HepG2 (cell line): ENCODE results near the gene MAGEA3. TPM values are rescaled to one million over a fixed set of nuclear protein-coding genes. Genes with fewer than 3 reads are reported as not detected.
"Not testable (repeated sequence)": the region's sequence is repeated elsewhere in the genome, so short reads cannot be mapped to it uniquely, and the experiment has no call there.

Experiments used
- ATAC-seq: fragments of 200-7000 bp; cut with Tn5 transposase; 3 replicates; pipeline ENCODE4 v1.9.1; 2020; ENCODE audit warnings: mild to moderate bottlenecking, moderate library complexity
- BruUV-seq: library from RNA; stranded (reverse); fragments of 400-500 nt; replicated peaks from 2 replicates; lab custom pipeline; 2021; lab: Mats Ljungman, UMichigan
- CTCF ChIA-PET: fragments of 300-600 bp; formaldehyde crosslinking; extraction: SDS; loops from one replicate; lab custom pipeline; 2021; ENCODE audit warnings: low total read pairs, inconsistent platforms, low intra/inter-chr PET ratio; lab: Yijun Ruan, JAX
- POLR2A ChIA-PET: fragments of 350-600 bp; sonication (Branson Sonifier 250); formaldehyde crosslinking; loops from one replicate; lab custom pipeline; 2020; ENCODE audit warnings: antibody characterized with exemption, inconsistent platforms; lab: Yijun Ruan, JAX
- DNase-seq: peaks from one replicate; pipeline ENCODE4 v3.0.0-alpha.2; 2015; ENCODE audit warnings: low spot score
- FAIRE-seq: peaks from 3 replicates; lab custom pipeline; 2011; peaks lifted over from hg19 to GRCh38; lab: Jason Lieb, UNC
- H2AFZ ChIP-seq: one replicate; pipeline ENCODE4 v1.6.1; 2011; ENCODE audit warnings: low read length, inconsistent platforms
- H3K27ac ChIP-seq: fragments of 300-600 bp; 3 replicates; pipeline ENCODE4 v1.8.0; 2011; ENCODE audit warnings: mixed run types, mild to moderate bottlenecking, mixed read lengths, low read length, inconsistent platforms; ENCODE audit not compliant: insufficient read depth; ENCODE audit errors: extremely low read length
- H3K27me3 ChIP-seq, 2 experiments: fragments of 200-600 bp in 1 of 2; 2 replicates in 1 of 2; 3 replicates in 1 of 2; pipeline versions ENCODE4 v1.6.0 to v1.8.0; 2011; ENCODE audit warnings: low read length in 2 of 2, mild to moderate bottlenecking in 2 of 2, moderate library complexity in 2 of 2, inconsistent platforms in 1 of 2; ENCODE audit not compliant: insufficient read depth in 2 of 2, control insufficient read depth in 1 of 2
- H3K36me3 ChIP-seq, 2 experiments: fragments of 200-600 bp in 1 of 2; replicated peaks in 1 of 2; 2 replicates in 1 of 2; 3 replicates in 1 of 2; pipeline versions ENCODE4 v1.5.1 to v1.8.0; 2011; ENCODE audit warnings: low read length in 2 of 2, inconsistent platforms in 1 of 2; ENCODE audit not compliant: insufficient read depth in 2 of 2, control insufficient read depth in 1 of 2
- H3K4me1 ChIP-seq: 2 replicates; pipeline ENCODE4 v1.5.1; 2012; ENCODE audit warnings: low read length, inconsistent platforms; ENCODE audit not compliant: insufficient read depth
- H3K4me2 ChIP-seq: 2 replicates; pipeline ENCODE4 v1.6.0; 2011; ENCODE audit warnings: low read depth, low read length, inconsistent platforms
- H3K4me3 ChIP-seq, 3 experiments: fragments of 200-600 bp in 1 of 3; sonication (generic), shearing (Covaris generic) in 1 of 3; replicated peaks in 1 of 3; 2 replicates each; pipeline ENCODE4 v1.5.1; 2011 to 2016; ENCODE audit warnings: low read length in 3 of 3, inconsistent platforms in 2 of 3, low read depth in 2 of 3, mild to moderate bottlenecking in 2 of 3, control low read depth in 1 of 3, mixed read lengths in 1 of 3; ENCODE audit not compliant: insufficient read depth in 1 of 3
- H3K79me2 ChIP-seq: one replicate; pipeline ENCODE4 v1.6.1; 2011; ENCODE audit warnings: low read length, inconsistent platforms; ENCODE audit not compliant: insufficient read depth
- H3K9ac ChIP-seq: 2 replicates; pipeline ENCODE4 v1.6.0; 2011; ENCODE audit warnings: mild to moderate bottlenecking, low read depth, low read length, inconsistent platforms; ENCODE audit not compliant: insufficient read depth
- H3K9me3 ChIP-seq: 2 replicates; pipeline ENCODE4 v1.5.1; 2012; ENCODE audit warnings: mild to moderate bottlenecking, low read length
- H4K20me1 ChIP-seq: 2 replicates; pipeline ENCODE4 v1.6.0; 2011; ENCODE audit warnings: inconsistent platforms, mild to moderate bottlenecking, low read length, moderate library complexity; ENCODE audit not compliant: insufficient read depth
- FOXA3 ChIP-seq: IDR thresholded peaks from 2 replicates; pipeline ENCODE4 v1.6.1; 2016; ENCODE audit warnings: missing genetic modification reagents, missing compliant biosample characterization
- HDAC6 ChIP-seq: fragments of 200-600 bp; sonication (generic); IDR thresholded peaks from 2 replicates; pipeline ENCODE4 v1.7.0; 2017; ENCODE audit warnings: mild to moderate bottlenecking, antibody characterized with exemption, low read length, low read depth
- HMG20B ChIP-seq: conservative IDR thresholded peaks from 2 replicates; pipeline ENCODE4 v1.6.1; 2016; ENCODE audit warnings: missing genetic modification reagents, missing compliant biosample characterization
- NAIF1 ChIP-seq: sonication (generic); formaldehyde crosslinking; IDR thresholded peaks from 2 replicates; pipeline ENCODE4 v1.5.0; 2020; ENCODE audit warnings: mild to moderate bottlenecking, missing genetic modification reagents, borderline replicate concordance
- PAF1 ChIP-seq: IDR thresholded peaks from 2 replicates; pipeline ENCODE4 v1.6.1; 2016; ENCODE audit warnings: missing genetic modification reagents, missing compliant biosample characterization
- ZBTB14 ChIP-seq: sonication (generic); formaldehyde crosslinking; IDR thresholded peaks from 2 replicates; pipeline ENCODE4 v1.4.0; 2020; ENCODE audit warnings: missing genetic modification reagents
- ZNF567 ChIP-seq: sonication (generic); formaldehyde crosslinking; IDR thresholded peaks from 2 replicates; pipeline ENCODE4 v1.8.1; 2023; ENCODE audit warnings: mild to moderate bottlenecking, missing genetic modification reagents, borderline replicate concordance
- WGBS: methylation state at CpG from one replicate; pipeline ENCODE4 v1.1.6; 2017; ENCODE audit warnings: low lambda C conversion rate; 5-methylcytosine and 5-hydroxymethylcytosine counted together
- in situ Hi-C: cut with HindIII; loops from 2 replicates; pipeline ENCODE4 v1.10.0; 2017; ENCODE audit warnings: low pct_unique_long_range_greater_than_20kb; ENCODE audit not compliant: extremely low pct_ligation_motif_present
- intact Hi-C: fragments of 100-400 bp; cut with micrococcal nuclease; formaldehyde crosslinking; loops from one replicate; pipeline ENCODE4 v1.10.0; 2022; ENCODE audit not compliant: unreplicated experiment
- polyA plus RNA-seq, 8 experiments: library from polyadenylated mRNA; depleted of rRNA in 3 of 8; stranded (reverse) in 7 of 8; unstranded in 1 of 8; fragments of >200 nt; fragmentation: Illumina TruSeq in 4 of 8; extraction: Trizol in 4 of 8; gene quantifications; 2 replicates each; pipeline versions ENCODE4 v1.2.1 to v1.2.3, GENCODE V29; 2011 to 2016; ENCODE audit warnings: low read depth in 4 of 8, missing spikeins in 1 of 8, mixed read lengths in 1 of 8; ENCODE audit not compliant: insufficient read depth in 1 of 8
- total RNA-seq, 5 experiments: library from RNA; depleted of rRNA; stranded (reverse); fragments of >200 nt; fragmentation: Illumina TruSeq; extraction: Trizol; gene quantifications; 2 replicates each; pipeline ENCODE4 v1.2.3, GENCODE V29; 2016; ENCODE audit warnings: low read depth in 1 of 5
- TF ChIP-seq, protein P1 (sequence below): sonication (generic); formaldehyde crosslinking; conservative IDR thresholded peaks from 2 replicates; pipeline ENCODE4 v1.5.0; 2020; ENCODE audit warnings: missing genetic modification reagents
- TF ChIP-seq, protein P2 (sequence below): sonication (generic); formaldehyde crosslinking; IDR thresholded peaks from 2 replicates; pipeline ENCODE4 v1.8.0; 2022; ENCODE audit warnings: missing genetic modification reagents, low read depth, mild to moderate bottlenecking, borderline replicate concordance

The MAGEA3 gene
- total and polyA plus RNA-seq, 2 of the 13 experiments (the other 11 are each of a cell fraction or from before 2014, with no cell fraction given), result not detected

GRCh38 chrX:152735101-152735500 is 36.5 kb downstream of the MAGEA3 start (continued):
- TF ChIP-seq ZNF567, result no peak

DNA sequence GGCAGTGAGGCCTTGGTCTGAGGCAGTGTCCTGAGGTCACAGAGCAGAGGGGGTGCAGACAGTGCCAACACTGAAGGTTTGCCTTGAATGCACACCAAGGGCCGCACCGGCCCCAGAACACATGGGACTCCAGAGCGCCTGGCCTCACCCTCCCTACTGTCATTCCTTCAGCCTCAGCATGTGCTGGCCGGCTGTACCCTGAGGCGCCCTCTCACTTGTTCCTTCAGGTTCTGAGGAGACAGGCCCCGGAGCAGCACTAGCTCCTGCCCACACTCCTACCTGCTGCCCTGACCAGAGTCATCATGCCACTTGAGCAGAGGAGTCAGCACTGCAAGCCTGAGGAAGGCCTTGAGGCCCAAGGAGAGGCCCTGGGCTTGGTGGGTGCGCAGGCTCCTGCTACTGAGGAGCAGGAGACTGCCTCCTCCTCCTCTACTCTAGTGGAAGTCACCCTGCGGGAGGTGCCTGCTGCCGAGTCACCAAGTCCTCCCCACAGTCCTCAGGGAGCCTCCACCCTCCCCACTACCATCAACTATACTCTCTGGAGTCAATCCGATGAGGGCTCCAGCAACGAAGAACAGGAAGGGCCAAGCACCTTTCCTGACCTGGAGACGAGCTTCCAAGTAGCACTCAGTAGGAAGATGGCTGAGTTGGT is 37.4 kb downstream of the MAGEA3 start:
- TF ChIP-seq HMG20B (no peak), ZBTB14 (CRISPR knock-in tag) (no peak), NAIF1 (CRISPR knock-in tag) (no peak), PAF1 (CRISPR knock-in tag) (no peak), FOXA3 (CRISPR knock-in tag) (no peak), HDAC6 (no peak)
- TF ChIP-seq, protein P1, sequence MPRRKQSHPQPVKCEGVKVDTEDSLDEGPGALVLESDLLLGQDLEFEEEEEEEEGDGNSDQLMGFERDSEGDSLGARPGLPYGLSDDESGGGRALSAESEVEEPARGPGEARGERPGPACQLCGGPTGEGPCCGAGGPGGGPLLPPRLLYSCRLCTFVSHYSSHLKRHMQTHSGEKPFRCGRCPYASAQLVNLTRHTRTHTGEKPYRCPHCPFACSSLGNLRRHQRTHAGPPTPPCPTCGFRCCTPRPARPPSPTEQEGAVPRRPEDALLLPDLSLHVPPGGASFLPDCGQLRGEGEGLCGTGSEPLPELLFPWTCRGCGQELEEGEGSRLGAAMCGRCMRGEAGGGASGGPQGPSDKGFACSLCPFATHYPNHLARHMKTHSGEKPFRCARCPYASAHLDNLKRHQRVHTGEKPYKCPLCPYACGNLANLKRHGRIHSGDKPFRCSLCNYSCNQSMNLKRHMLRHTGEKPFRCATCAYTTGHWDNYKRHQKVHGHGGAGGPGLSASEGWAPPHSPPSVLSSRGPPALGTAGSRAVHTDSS, result no peak
- TF ChIP-seq, protein P2, sequence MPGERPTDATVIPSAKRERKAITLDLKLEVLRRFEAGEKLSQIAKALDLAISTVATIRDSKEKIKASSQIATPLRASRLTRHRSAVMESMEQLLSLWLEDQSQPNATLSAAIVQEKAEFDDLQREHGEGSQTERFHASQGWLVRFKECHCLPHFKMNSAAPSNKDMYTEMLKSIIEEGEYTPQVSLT (CRISPR knock-in tag), result no peak
- no peak overlapping the region for H3K4me2 ChIP-seq
- DNase-seq (no peak), ATAC-seq (no peak), FAIRE-seq (no peak)
- intact Hi-C loops, result no loop called here
- H3K4me1 ChIP-seq, result no peaks in the 10 kb centered on the region
- no peak overlapping the region for H3K9ac ChIP-seq
- no TSS peak for BruUV-seq
- in situ Hi-C loops, result no loop called here
- no peaks in the 10 kb centered on the region for H3K79me2 ChIP-seq
- H3K9me3 ChIP-seq, result no peaks in the 10 kb centered on the region
- H3K27ac ChIP-seq, result no peak overlapping the region
- H3K4me3 ChIP-seq, result no peak overlapping the region
- no peaks in the 10 kb centered on the region for H3K27me3 ChIP-seq
- ChIA-PET CTCF (no interaction called here), POLR2A (interaction anchor here (0.6 kb wide), 1 partner anchor 957 kb away, joined by 3 read pairs; no protein-coding TSS in a partner anchor)
- H2AFZ ChIP-seq, result no peak overlapping the region
- no peaks in the 10 kb centered on the region for H4K20me1 ChIP-seq
- no peaks in the 10 kb centered on the region for H3K36me3 ChIP-seq
- 60% methylated on average over 1 of the region's 12 CpGs for WGBS

GRCh38 chrX:152736528-152736927 is 37.9 kb downstream of the MAGEA3 start:
- FAIRE-seq, result not testable (repeated sequence)

More at GRCh38 chrX:152736528-152736927, 37.9 kb downstream of the MAGEA3 start:
- H3K9me3 ChIP-seq, intact Hi-C loops, H2AFZ ChIP-seq, H3K27ac ChIP-seq, in situ Hi-C loops, BruUV-seq, H3K4me1 ChIP-seq, H3K27me3 ChIP-seq, H3K36me3 ChIP-seq, H4K20me1 ChIP-seq, CTCF ChIA-PET, H3K4me2 ChIP-seq, DNase-seq, H3K9ac ChIP-seq, ATAC-seq, H3K79me2 ChIP-seq, H3K4me3 ChIP-seq: not testable (repeated sequence)
- POLR2A ChIA-PET, result interaction anchor here (0.6 kb wide), 1 partner anchor 958 kb away, joined by 3 read pairs; no protein-coding TSS in a partner anchor
- WGBS, result 28% methylated on average over 7 of the region's 12 CpGs
